Stimulated activated CD8-positive, alpha-beta memory T cell treated with anti-CD3 and anti-CD28 coated beads, Interleukin-15, amount 100 ng/mL, for 24 hours (primary cell): Measurements from ENCODE around the gene GBX1.

Experiments used
- DNase-seq: peaks from one replicate; pipeline ENCODE4 v3.0.0-alpha.2; 2020; ENCODE audit warnings: low read depth

The GBX1 gene

DNA sequence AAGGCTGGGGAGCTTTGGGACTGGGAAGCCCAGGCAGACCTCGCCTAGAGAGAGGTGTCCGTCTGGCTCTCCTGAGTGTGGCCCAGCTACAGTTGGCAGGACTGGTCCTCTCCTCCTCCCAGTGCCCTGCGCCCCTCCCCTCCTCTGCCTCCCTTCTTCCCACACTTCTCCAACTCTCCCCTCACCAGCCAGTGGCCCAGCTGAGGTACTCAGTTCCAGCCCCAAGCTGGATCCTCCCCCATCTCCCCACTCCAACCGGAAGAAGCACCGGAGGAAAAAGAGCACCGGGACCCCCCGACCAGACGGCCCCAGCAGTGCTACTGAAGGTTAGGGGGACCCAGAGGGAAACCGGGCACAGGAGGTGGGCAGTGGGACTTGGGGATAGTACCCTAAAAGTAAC, 27.7 kb downstream of the GBX1 start:
- DNase-seq, result no peak

DNA sequence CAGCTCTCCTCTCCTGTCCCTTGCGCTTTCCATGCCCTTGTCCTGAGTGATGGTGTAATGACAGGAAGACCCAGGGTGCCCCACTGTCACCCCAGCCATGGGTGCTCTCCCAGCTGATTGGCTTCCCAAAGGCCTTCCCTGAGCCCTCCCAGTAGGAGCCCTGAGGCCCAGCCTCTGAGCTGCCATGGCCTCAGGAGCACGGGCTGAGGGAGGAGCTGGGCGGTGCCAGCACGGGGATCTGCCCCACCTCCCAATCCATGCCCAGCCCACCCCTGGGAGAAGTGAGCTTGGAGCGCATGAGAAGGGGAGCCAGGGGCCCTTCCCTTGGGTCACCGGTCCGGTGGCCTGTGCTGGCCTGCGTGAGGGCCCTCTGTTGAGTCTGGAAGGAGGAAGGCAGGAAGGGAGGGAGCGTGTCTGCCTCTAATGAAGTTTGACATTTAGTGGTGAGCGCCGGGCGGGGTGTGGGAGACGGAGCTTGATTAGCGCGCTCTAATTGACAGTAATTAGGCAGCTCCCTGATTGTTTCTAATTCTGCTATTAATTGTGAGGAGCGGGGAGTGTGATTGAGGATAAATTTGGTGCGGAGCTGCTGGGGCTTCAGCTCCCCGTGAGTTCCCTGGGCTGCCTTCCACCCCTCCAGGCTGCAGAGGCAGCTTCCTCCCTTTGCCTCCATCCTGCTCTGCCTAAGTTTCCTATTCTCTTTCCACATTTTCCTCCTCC, 28.3 kb downstream of the GBX1 start:
- no peak for DNase-seq

DNA sequence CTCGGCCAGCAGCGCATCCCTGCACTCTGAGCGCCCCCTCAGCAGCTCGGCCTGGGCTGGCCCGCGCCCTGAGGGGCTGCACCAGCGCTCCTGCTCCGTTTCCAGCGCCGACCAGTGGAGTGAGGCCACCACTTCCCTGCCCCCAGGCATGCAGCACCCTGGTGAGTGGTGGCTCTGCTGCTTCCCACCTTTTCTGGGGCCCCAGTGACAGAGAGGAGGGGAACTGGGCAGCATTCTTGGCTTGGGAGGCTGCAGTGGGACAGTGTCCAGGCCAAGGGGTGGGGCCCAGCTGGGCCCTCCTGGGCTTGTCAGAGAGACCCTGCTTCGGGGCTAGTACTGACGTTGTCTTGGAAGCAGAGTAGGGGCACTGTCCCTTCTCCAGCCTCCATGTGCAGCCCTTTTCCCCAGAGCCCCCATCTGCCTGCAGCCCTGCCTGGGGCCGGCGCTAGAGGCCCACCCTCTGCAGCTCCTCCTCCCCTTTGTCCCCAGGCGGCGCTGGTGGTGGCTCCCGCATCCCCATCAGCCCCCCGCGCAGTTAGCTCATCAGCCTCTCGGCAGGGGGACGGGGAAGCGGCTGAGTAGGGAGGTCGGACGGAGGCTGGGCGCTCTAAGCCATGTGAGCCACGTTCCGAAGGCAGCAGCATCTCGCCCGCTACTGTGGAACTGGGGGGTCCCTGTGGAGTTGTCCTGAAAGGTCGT, 29.2 kb downstream of the GBX1 start:
- no peak for DNase-seq

DNA sequence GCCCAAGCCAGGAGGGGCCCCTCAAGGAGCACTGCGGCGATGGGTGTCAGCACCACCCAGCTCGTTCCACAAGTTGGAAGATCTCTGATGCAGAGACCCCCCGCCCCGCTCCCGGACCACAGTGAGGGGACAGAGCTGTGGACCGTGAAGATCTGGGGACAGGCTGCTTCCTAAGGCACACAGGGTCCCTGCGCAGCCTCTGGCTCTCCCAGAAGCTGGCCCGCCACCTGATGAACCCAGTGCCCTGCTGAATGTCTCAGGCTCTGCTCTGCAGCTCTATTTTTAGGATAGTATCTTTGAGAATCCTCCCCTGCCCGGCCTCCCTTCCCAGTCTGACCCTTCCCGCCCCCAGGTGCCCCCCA, 29.7 kb downstream of the GBX1 start:
- DNase-seq, result no peak

DNA sequence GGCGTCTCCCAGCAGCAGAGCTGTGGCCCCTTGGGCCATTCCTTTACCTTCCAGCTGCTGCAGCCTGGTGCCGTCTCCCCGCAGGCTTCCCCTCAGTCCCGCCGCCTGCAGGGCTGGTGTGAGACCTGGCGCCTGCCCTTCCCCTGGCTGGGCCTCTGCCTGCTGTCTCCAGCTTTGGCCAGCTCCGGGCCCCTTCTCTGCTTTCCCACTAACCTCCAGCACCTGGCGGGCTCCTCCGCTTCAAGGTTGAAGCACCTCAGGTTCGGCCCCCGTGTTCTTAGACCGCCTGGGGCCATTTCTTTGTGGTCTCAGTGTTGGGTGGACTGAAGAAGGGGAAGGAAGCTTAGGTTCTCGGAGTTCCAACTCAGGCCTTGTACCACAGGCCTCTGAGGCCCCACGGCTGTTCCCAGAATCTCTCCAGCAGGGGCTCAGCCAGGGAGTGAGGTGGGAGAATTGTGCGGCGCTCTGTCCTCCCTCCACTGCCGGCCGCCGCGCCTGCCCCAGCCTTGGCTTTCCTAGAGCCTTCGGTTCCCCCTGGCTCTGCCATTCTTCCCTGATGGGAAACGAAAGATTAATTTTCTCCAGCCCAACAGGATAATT, 30.3 kb downstream of the GBX1 start:
- no peak for DNase-seq

DNA sequence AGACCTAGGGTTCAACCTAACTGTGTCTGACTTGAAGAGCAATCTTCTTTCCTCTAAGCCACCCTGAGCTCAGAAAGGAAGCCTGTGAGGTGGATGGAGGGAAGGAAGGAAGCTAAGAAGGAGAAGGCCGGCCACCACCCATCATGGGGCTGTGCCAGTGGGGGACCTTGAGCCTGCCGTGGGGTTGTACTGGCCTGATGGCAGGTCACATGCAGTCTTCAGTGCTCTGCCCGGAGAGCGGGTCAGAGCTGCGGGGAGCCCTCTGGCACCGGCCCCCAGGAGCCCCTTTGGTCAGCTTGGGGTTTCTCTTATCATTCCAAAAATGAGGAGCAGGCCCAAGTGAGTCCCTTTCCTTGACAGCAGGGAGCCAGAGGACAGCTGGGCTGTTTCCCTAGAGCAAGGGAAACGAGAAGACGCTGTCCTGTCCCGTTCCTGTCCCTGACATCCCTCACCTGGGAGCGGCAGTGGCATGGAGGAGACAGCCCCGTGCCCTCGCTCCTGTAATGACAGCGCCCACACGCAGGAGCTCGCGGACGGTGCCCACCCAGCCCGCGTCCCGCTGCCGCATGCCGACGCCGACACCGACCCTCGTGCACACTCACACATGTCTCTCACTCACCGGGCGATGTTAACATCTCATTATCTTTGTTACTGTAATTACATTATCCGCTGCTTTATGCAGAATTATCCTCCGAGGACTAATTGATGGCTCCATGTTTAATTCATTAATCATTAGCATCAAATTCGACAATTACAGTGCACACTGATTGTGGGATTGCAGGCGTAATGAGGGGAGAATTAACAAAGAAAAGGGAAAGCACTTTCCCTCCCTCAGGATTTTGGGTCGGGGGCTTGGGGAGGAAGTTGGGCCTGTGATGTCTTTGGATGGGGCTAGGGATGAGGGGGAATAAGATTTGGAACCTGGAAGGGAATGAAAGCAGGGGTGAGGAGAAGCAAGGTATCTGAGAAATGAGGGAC, 31.3 kb downstream of the GBX1 start:
- DNase-seq, result no peak

DNA sequence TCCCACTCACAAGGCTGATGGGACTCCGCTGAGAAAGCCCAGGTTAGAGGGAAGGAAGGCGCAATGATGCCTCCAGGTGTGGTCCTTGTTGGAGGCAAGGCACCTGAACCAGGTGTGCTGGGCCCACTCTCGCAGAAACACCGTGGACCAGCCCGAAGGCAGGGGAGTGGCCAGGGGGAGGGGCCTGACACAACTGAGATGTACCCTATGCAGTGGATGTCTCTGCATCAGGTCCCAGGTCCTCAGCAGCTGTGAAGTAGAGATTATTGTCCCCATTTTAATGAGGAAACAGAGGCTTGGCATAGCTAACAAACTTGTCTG, 32.0 kb downstream of the GBX1 start:
- DNase-seq, result no peak

DNA sequence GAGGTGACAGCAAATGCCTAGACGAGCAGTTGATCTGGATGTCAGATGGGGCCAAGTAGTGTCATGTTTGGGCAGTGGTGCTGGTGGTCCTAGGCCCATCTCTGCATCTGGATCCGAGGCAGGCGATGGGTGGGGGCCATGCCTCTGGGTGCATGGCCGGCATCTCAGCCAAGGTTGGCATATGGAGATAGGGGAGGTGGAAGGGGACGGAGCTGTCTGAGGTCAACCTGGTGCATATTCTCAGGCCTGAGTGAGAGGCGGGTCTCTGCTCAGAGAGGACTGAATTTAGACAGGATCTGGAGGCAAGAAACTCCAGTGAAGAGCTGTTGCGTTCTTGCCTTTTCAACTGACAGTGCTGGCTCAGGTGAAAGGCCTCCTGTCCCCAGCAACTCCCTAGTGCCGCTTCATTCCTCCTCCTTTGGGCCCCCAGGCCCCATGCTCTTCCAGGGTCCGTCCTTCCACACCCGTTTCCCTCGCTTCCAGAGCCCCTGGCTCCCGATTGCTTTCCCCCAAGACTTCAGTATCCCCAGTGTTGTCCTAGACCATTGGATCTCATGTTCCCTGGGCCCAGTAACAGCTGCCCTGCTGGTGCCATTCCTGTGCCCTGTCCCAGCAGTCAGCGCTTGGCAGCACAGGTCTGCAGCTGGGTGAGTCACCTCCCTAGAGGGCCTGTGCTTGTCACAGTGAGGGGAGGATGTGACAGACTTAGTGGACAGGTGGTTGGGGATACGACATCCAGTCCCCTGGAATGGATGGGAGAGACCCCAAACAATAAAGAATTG, 32.6 kb downstream of the GBX1 start:
- no peak for DNase-seq

DNA sequence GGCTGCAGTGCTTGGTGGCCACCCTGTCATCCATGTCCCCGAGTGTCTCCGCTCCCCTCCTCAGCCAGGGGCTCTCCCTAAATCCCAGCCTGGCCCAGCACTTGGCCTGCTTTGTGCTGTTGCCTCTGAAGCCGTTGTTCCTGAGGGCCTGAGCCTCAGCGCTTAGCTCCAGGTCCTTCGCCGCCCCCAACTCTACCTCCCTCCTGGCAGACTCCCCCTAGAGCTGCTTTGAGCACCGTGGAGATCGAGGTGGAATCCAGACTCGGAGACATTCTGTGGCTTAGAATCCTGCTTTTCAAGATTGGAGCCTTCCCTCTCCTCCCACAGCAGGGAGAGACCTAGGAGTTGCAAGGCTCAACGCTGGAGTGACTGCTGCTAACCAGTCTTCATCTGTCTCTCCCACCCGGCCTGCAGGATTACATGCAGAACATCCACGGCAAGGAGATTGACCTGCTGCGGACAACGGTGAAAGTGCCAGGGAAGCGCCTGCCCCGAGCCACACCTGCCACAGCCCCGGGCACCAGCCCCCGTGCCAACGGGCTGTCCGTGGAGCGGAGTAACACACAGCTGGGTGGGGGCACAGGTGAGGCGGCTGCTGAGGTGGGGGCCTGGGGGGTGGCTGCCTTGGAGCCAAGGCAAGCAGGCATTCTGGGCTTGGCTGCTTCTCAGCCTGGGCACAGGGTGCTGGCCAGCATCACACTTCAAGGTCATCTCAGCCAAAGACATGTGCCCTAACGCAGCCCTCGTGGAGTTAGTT, 33.3 kb downstream of the GBX1 start:
- no peak for DNase-seq

DNA sequence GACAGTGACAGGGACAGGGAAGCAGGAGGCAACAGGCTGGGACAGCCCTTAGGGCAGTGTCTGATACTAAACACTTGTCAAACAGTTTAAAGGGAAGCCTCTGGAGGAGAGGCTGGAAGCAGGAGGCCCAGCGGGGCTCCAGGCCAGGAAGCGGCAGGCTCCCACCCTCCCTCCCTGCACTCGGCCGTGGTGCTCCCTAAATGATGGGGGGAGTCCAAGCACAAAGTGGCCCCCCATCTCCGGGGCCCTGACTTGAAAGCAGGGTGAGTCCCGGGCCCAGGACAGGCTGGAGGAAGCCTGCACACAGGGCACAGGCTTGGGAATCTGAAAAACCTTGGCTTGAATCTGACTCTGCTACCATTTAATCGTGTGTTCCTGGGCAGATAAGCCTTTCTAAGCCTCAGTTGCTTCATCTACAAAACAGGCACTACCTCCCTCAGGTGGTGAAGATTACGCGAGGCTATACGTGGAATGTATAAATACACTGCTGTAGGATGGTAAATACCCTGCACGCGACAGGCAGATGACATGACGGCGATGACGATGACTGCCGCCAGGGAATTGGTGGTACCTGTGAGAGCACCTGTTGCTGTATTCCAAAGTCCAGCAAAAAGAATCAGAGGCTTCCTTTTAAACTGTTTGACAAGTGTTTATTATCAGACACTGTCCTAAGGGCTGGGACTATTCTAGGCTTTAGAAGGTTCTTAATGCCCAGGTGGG, 34.1 kb downstream of the GBX1 start:
- DNase-seq, result no peak

DNA sequence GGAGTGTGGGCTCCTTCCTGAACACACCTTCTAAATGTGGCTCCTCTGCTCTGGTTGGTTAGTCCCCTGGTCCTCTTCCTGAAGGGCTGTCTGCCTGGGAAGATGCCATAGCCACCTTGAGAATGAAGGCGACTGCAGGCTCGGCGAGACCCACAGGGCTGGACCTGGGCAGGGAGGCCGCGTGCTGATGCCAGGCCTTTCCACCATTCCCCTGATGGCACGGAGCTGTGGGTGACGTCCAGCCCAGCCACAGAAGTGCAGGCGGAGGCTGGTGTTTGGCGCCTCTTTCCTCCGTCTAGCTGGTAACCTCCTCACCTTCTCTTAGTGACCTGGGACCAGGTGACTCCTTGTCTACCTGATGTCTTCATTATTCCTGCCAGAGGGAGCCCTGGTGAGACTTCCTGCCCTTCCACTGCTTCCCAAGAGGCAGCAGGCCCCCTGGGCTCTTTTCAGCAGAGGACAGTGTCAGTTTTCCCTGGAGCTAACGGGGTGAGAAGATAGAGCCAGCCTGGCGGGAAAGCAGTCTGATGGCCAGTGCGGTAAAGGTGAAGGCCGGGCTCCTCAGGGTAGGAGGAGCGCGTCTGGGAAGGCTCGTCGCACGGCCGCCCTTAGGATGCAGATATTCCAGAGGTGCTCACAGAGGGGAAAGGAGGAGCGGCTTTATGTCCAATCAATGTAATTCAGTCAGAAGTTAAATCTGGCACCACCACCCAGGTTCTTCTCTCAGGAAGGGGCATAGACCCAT, 34.9 kb downstream of the GBX1 start:
- no peak for DNase-seq

DNA sequence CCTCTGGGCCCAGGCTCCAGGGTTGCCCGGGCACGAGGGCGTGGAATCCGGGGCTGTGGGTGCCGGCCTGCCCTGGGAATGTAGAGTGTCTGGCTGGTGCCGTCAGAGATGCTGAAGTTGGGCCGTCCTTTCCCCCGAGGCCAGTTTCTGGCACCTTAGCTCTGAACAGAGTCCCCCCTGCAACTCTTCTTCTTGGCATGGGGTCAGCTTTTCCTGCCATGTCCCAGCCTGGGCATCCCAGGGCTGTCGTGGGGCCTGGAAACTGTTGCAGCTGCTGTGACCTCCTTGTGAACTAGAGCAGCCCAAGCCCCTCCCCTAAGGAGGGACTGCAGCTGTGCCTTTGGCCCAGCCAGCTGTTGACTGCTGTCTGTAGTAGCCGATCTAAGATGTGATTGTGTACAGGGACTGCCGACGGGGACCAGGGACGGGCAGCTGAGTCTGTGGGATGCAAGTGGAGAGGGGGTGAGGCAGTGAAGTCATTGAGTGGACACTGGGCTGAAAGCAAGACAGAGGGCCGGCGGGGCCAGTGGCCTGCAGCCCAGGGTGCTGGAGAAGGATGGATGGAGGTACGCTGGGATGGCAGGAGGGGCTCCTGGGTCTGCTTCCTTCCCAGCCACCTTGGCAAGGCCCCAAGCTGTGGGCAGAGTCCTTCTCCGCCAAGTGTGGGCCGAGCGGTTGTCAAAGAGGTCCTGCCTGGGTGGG, 35.8 kb downstream of the GBX1 start:
- DNase-seq, result no peak

DNA sequence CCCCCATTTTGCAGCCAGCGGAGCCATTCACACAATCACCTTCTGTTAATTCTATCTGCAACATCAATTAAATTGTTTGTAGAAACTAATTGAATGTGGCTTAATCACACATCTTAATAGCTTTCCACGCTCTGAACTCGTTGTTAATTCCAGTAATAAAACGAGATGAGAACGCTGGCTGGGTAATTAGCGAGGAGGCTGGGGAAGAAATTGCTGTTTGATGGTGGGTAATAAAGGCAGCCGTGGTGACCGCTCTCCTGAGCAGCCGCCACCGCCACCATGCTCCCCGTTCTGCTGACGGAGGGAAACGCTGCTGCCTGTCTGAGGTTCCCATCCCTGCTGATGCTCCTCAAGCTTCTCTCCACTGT, 36.3 kb downstream of the GBX1 start:
- no peak for DNase-seq

DNA sequence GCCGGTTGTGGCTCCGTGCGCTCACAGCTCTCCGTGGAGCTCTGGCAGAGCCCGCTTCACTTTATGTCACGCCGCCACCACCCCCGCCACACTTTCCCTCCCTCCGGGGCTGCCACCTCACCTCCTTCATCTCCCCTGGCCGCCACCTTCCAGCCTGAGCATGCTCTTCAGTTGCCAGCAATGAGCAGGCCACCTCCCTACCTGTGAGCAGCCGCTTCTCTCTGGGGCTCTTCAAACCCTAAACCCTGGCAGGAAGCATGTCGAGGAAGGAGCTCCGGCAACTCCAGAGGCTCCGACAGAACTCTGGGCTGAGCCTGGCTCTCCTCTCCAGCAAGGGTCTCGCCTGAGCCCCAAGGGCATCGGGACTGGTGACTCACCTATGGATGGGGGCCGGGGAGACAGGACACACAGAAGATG, 36.7 kb downstream of the GBX1 start:
- DNase-seq, result no peak

DNA sequence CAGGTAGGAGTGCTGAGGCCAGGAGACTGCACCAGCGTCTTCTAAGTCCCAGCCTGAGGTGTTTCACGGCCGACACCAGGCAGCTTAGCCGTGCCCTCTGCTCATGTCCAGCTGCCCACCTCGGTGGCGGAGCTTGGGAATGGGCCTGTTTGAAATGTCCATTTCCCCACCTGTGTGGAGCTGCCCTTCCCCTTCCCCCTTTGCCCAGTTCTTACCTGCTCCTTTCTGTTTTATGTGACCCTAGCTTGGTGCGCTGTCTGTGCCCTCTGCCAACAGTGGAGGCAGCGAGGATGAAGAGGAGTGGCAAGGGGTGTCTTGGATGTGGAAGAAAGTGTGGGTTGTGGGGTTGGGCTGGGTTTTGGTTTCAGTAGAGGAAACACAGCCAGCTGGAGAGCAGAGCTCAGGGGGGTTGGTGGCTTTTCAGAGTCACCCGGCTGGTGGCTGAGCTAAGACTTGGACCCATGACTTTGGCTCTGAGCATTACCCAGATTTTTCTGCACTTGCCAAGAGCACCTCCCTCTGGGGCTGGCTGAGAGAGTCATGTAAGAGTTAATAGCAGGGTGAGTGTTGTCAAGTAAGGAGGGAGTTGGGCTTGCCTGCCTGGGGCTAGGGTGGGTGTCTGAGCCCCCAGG, 37.4 kb downstream of the GBX1 start:
- DNase-seq, result no peak

DNA sequence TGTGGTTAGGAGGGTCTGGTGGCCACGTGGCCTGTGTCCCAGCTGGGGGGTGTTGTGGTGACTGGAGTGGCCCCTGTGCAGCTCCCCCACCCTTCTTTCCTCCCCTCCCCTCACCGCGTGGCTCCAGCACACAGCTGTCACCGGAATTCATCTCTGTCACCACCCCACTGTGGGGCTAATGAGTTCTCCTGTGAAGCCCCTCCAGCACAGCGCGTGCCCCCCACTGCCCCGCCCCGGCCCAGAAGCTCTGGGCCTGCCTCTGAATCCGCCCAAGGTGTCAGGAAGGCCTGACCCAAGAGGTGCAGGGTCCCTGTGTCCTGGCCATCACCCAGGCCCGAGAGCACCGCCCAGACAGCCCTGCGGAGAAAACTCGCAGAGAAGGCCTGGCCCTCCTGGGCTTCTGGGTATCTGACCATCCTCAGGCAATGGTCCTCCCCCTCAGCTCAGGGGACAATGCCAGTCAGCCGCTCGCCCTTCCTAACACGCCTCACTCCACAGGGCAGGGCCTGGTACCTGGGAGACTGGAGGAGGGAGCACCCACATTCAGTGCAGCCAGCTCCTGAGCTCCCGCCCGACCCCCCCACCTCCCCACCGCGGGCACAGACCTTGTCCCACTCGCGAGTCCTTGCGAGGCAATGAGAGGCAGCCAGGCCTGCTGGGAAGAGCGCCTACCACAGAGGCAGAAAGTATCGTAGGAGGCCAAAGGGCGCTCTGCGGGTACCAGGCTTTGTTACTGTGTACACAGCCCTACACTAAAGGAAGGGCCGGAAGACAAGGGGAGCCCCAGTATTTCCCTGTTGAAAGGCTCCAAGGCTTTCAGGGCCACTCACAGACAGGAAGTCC, 38.2 kb downstream of the GBX1 start:
- no peak for DNase-seq

DNA sequence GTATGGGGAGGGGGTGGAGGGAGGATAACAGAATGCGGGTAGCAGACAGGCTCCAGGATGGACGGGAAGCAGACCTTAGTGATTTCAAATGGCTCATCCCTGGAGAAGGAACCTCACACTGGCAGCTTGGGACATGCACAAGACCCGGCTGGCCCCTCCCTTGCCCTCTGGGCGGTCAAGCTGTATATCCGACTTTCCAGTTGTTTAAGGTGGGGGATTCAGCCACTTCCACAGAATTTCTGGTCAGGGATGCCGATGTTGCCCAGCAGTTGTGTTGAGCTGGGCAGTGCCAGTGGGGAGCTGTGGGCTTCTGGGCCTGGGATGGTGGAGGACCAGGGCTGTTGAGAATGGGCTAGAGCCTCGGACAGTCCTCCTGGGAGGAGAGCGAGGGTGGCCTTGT, 38.8 kb downstream of the GBX1 start:
- DNase-seq, result no peak

DNA sequence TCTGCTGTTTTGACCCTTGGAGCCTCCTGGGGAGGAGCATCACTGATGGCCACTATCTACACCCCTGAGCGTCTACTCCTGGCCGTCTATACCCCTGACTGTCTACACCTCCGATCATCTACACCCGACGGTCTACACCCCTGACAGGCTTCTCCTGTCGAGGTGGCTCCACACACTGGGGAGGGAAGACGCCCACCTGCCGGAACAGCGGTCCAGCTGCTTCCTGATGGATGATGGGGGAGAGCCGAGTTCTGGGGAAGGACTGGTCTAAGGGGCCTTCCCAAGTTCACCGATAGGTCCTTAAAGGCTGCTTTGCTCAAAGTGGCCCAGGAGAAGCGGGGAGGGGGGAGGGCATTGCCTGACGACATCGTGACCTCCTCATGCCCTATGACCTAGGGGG, 39.4 kb downstream of the GBX1 start:
- no peak for DNase-seq
